Measurements from ENCODE around the gene CLDN17. TPM values are rescaled to one million over a fixed set of nuclear protein-coding genes. Genes with fewer than 3 reads are reported as not detected.

CLDN17 gene
- total RNA-seq, 3 donors from 2014 or later: not detected

GRCh38 chr21:30206551-30207251 is 40.1 kb upstream of the CLDN17 start:
- Histone ChIP-seq H3K27me3 (no peaks in the 10 kb centered on the region), H3K36me3 (no peaks in the 10 kb centered on the region), H3K9me3 (no peaks in the 10 kb centered on the region), H3K4me3 (no peak overlapping the region), H3K27ac (no peak overlapping the region), H3K4me1 (no peaks in the 10 kb centered on the region)
- no peak for DNase-seq (ENCODE audit: low spot score in 2 of 2)
- TF ChIP-seq CTCF (IDR thresholded peaks at IDR 0.05): no peak
- no peak for TF ChIP-seq POLR2AphosphoS5 (IDR thresholded peaks at IDR 0.05)
- TF ChIP-seq POLR2A (IDR thresholded peaks at IDR 0.05): no peak
- intact Hi-C loops (cut with DNase I; ENCODE audit: low total_unique reads): no loop called here

- no peaks in the 10 kb centered on the region for H3K4me1 ChIP-seq
- TF ChIP-seq CTCF (IDR thresholded peaks at IDR 0.05): no peak
- no peak for TF ChIP-seq POLR2AphosphoS5 (IDR thresholded peaks at IDR 0.05)
- no peak for TF ChIP-seq POLR2A (IDR thresholded peaks at IDR 0.05)
- intact Hi-C loops (cut with DNase I; ENCODE audit: low total_unique reads): no loop called here
- H3K27me3 ChIP-seq: no peaks in the 10 kb centered on the region
- no peaks in the 10 kb centered on the region for H3K36me3 ChIP-seq
- no peak overlapping the region for H3K27ac ChIP-seq
- DNase-seq (ENCODE audit: low spot score in 2 of 2): no peak
- H3K4me3 ChIP-seq: no peak overlapping the region
- no peaks in the 10 kb centered on the region for H3K9me3 ChIP-seq
These were observed 33.4 kb upstream of the CLDN17 start for GRCh38 chr21:30200000-30200399.

DNA sequence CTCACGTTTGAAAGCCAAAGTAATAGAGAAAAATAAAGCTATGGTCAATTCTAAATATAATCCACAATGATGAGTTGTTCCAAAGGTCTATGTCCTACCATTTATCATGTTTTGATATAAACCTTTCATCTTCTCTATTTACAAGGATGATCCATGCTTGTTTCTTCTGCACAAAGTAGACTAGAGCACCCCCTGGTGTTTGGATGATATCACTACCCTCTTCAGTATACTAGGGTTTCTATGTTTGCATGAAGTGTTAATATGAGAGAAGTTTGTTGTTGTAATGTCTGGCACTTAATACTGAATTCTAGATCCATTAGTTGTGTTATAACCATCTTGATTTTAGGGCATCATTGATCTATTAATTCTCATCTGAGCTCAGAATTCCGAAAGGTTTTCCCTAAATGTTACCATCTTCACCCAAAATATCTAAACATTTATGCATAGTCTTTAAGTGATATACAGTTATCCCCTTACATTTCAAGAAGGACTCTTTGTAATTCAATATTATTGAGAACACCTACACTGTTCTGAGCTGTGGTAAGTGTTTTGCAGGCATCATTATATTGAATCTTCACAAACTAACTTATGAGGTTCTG is 28.2 kb upstream of the CLDN17 start:
- H3K27me3 ChIP-seq: no peaks in the 10 kb centered on the region
- no peaks in the 10 kb centered on the region for H3K36me3 ChIP-seq
- intact Hi-C loops (cut with DNase I; ENCODE audit: low total_unique reads): no loop called here
- H3K27ac ChIP-seq: no peak overlapping the region
- no peaks in the 10 kb centered on the region for H3K4me1 ChIP-seq
- no peak for DNase-seq (ENCODE audit: low spot score in 2 of 2)
- no peak overlapping the region for H3K4me3 ChIP-seq
- TF ChIP-seq CTCF (IDR thresholded peaks at IDR 0.05): peak in 2 of 3 donors; percentile 35 to 55
- no peak for TF ChIP-seq POLR2A (IDR thresholded peaks at IDR 0.05)
- H3K9me3 ChIP-seq: no peaks in the 10 kb centered on the region

GRCh38 chr21:30193201-30193600 is 26.6 kb upstream of the CLDN17 start:
- no peak overlapping the region for H3K4me3 ChIP-seq
- no peaks in the 10 kb centered on the region for H3K4me1 ChIP-seq
- no peak overlapping the region for H3K27ac ChIP-seq
- no peaks in the 10 kb centered on the region for H3K27me3 ChIP-seq
- no peak for DNase-seq (ENCODE audit: low spot score in 2 of 2)
- TF ChIP-seq POLR2AphosphoS5 (IDR thresholded peaks at IDR 0.05): no peak
- TF ChIP-seq POLR2A (IDR thresholded peaks at IDR 0.05): no peak
- no peak for TF ChIP-seq CTCF (IDR thresholded peaks at IDR 0.05)
- intact Hi-C loops (cut with DNase I; ENCODE audit: low total_unique reads): no loop called here
- no peaks in the 10 kb centered on the region for H3K36me3 ChIP-seq
- no peaks in the 10 kb centered on the region for H3K9me3 ChIP-seq

DNA sequence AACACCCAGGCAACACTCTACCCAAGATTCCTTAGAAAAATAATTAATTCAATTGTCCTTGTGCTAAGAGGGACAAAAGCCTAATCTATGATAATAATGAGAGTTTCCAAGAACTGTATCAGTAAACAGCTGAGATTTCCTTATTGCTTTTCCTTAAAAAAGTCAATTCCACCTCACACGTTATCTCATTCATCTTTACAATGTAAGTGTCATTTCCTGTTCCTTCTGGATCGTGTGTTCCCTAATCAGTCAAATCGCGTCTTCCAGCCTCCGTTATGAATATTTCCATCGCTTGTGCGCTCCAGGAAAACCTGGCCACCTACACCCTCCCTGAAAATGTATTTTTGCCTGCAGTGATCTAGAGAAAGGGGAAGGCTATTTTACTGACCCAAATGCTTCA is 23.9 kb upstream of the CLDN17 start:
- DNase-seq (ENCODE audit: low spot score in 2 of 2): no peak
- Histone ChIP-seq H3K9me3 (no peaks in the 10 kb centered on the region), H3K4me3 (no peak overlapping the region), H3K36me3 (no peaks in the 10 kb centered on the region), H3K27ac (no peak overlapping the region), H3K27me3 (no peaks in the 10 kb centered on the region), H3K4me1 (no peaks in the 10 kb centered on the region)
- TF ChIP-seq POLR2AphosphoS5 (IDR thresholded peaks at IDR 0.05): no peak
- TF ChIP-seq CTCF (IDR thresholded peaks at IDR 0.05): no peak
- TF ChIP-seq POLR2A (IDR thresholded peaks at IDR 0.05): no peak
- intact Hi-C loops (cut with DNase I; ENCODE audit: low total_unique reads): no loop called here
